Smooth muscle cell (in vitro differentiated cells): ENCODE data around the gene CCDC93. TPM values are rescaled to one million over a fixed set of nuclear protein-coding genes. Genes with fewer than 3 reads are reported as not detected.

ENCODE experiments used
- DNase-seq: peaks from one replicate; lab custom pipeline; 2025; ENCODE audit not compliant: unreplicated experiment; lab: John Stamatoyannopoulos, UW
- H2AFZ ChIP-seq: fragments of 200-600 bp; sonication (generic); 2 replicates; pipeline ENCODE4 v1.6.0; 2016; ENCODE audit warnings: antibody characterized with exemption, low read depth, mild to moderate bottlenecking
- H3F3A ChIP-seq: fragments of 200-600 bp; sonication (generic); 2 replicates; pipeline ENCODE4 v1.6.0; 2017; ENCODE audit warnings: antibody characterized with exemption, low read depth
- H3K27ac ChIP-seq: fragments of 200-600 bp; sonication (generic); 2 replicates; pipeline ENCODE4 v1.5.1; 2016; ENCODE audit warnings: low read depth, mild to moderate bottlenecking
- H3K27me3 ChIP-seq: fragments of 200-600 bp; sonication (generic); 2 replicates; pipeline ENCODE4 v1.6.1; 2016; ENCODE audit warnings: low read depth, mild to moderate bottlenecking
- H3K36me3 ChIP-seq: fragments of 200-600 bp; sonication (generic); 2 replicates; pipeline ENCODE4 v1.5.1; 2016; ENCODE audit warnings: low read depth
- H3K4me1 ChIP-seq: fragments of 200-600 bp; sonication (generic); 2 replicates; pipeline ENCODE4 v1.5.1; 2016; ENCODE audit warnings: low read depth
- H3K4me2 ChIP-seq: fragments of 200-600 bp; sonication (generic); 2 replicates; pipeline ENCODE4 v1.6.0; 2016; ENCODE audit warnings: mild to moderate bottlenecking
- H3K4me3 ChIP-seq: fragments of 200-600 bp; sonication (generic); 2 replicates; pipeline ENCODE4 v1.5.1; 2016; ENCODE audit warnings: mild to moderate bottlenecking
- H3K79me2 ChIP-seq: fragments of 200-600 bp; sonication (generic); 2 replicates; pipeline ENCODE4 v1.6.0; 2016; ENCODE audit warnings: low read depth, mild to moderate bottlenecking
- H3K9ac ChIP-seq: fragments of 200-600 bp; sonication (generic); 2 replicates; pipeline ENCODE4 v1.6.0; 2016; ENCODE audit warnings: low read depth
- H3K9me3 ChIP-seq: fragments of 200-600 bp; sonication (generic); replicated peaks from 2 replicates; pipeline ENCODE4 v1.5.1; 2016; ENCODE audit warnings: low read depth
- H4K20me1 ChIP-seq: fragments of 200-600 bp; sonication (generic); 2 replicates; pipeline ENCODE4 v1.6.0; 2016; ENCODE audit warnings: low read depth
- CTCF ChIP-seq: fragments of 200-600 bp; sonication (generic); IDR thresholded peaks from 2 replicates; pipeline ENCODE4 v1.5.1; 2017; ENCODE audit warnings: borderline replicate concordance, mild to moderate bottlenecking, antibody characterized with exemption; ENCODE audit not compliant: insufficient read depth, poor library complexity, severe bottlenecking
- WGBS: methylation state at CpG from one replicate; pipeline ENCODE4 v1.1.7; 2016; ENCODE audit warnings: low lambda C conversion rate; 5-methylcytosine and 5-hydroxymethylcytosine counted together
- polyA plus RNA-seq: library from polyadenylated mRNA; unstranded; fragments of >200 nt; fragmentation: Nextera tagmentation; extraction: Ambion mirVana; gene quantifications from 2 replicates; pipeline ENCODE4 v1.2.1, GENCODE V29; 2016
- total RNA-seq: library from RNA; depleted of rRNA; stranded (reverse); fragments of >200 nt; gene quantifications from 2 replicates; pipeline ENCODE4 v1.2.3, GENCODE V29; 2014

The CCDC93 gene
- total and polyA plus RNA-seq, 2 experiments from 2014 or later: 9.5 to 13.2 TPM

GRCh38 chr2:118054213-118055008, 40.5 kb upstream of the CCDC93 start:
- no peaks in the 10 kb centered on the region for H3K36me3 ChIP-seq
- peaks cover 16% of the 10 kb centered on the region for H3K4me1 ChIP-seq
- DNase-seq: no peak
- no peak overlapping the region for H3K27ac ChIP-seq
- H3F3A ChIP-seq: peaks cover 12% of the 10 kb centered on the region
- H3K27me3 ChIP-seq: no peaks in the 10 kb centered on the region
- H3K9ac ChIP-seq: no peak overlapping the region
- TF ChIP-seq CTCF: no peak
- H3K4me2 ChIP-seq: no peak overlapping the region
- no peak overlapping the region for H2AFZ ChIP-seq
- H3K9me3 ChIP-seq: no peaks in the 10 kb centered on the region
- H3K4me3 ChIP-seq: no peak overlapping the region
- H3K79me2 ChIP-seq: no peaks in the 10 kb centered on the region
- no peaks in the 10 kb centered on the region for H4K20me1 ChIP-seq
- 43% methylated on average over 3 of the region's 3 CpGs for WGBS

GRCh38 chr2:118053681-118054080, 39.8 kb upstream of the CCDC93 start:
- 92% methylated on average over 7 of the region's 7 CpGs for WGBS
- DNase-seq: no peak
- no peak for TF ChIP-seq CTCF

GRCh38 chr2:118052474-118052873, 38.6 kb upstream of the CCDC93 start:
- no peaks in the 10 kb centered on the region for H3K36me3 ChIP-seq
- no peak overlapping the region for H3K4me3 ChIP-seq
- no peak overlapping the region for H3K27ac ChIP-seq
- no peaks in the 10 kb centered on the region for H3F3A ChIP-seq
- H4K20me1 ChIP-seq: no peaks in the 10 kb centered on the region
- no peak overlapping the region for H3K4me2 ChIP-seq
- TF ChIP-seq CTCF: no peak
- no peak for DNase-seq
- H3K27me3 ChIP-seq: no peaks in the 10 kb centered on the region
- no peak overlapping the region for H2AFZ ChIP-seq
- H3K9me3 ChIP-seq: no peaks in the 10 kb centered on the region
- no peaks in the 10 kb centered on the region for H3K79me2 ChIP-seq
- peaks cover 18% of the 10 kb centered on the region for H3K4me1 ChIP-seq
- no peak overlapping the region for H3K9ac ChIP-seq
- 93% methylated on average over 2 of the region's 2 CpGs for WGBS

More at GRCh38 chr2:118053681-118054080, 39.8 kb upstream of the CCDC93 start:
- H3K27ac ChIP-seq: no peak overlapping the region
- no peak overlapping the region for H2AFZ ChIP-seq
- H4K20me1 ChIP-seq: no peaks in the 10 kb centered on the region
- H3K9me3 ChIP-seq: no peaks in the 10 kb centered on the region
- H3K79me2 ChIP-seq: no peaks in the 10 kb centered on the region
- H3K27me3 ChIP-seq: no peaks in the 10 kb centered on the region
- H3F3A ChIP-seq: peaks cover 5% of the 10 kb centered on the region
- H3K4me1 ChIP-seq: peaks cover 14% of the 10 kb centered on the region
- no peak overlapping the region for H3K4me3 ChIP-seq
- H3K36me3 ChIP-seq: no peaks in the 10 kb centered on the region
- H3K4me2 ChIP-seq: no peak overlapping the region
- H3K9ac ChIP-seq: no peak overlapping the region

- Histone ChIP-seq H3K9ac (no peak overlapping the region), H3K36me3 (no peaks in the 10 kb centered on the region), H3K27me3 (no peaks in the 10 kb centered on the region), H4K20me1 (no peaks in the 10 kb centered on the region), H2AFZ (no peak overlapping the region), H3F3A (no peaks in the 10 kb centered on the region), H3K4me2 (no peak overlapping the region), H3K27ac (no peak overlapping the region), H3K9me3 (no peaks in the 10 kb centered on the region), H3K4me1 (peaks cover 18% of the 10 kb centered on the region), H3K4me3 (no peak overlapping the region), H3K79me2 (no peaks in the 10 kb centered on the region)
- 87% methylated on average over 3 of the region's 3 CpGs for WGBS
- no peak for DNase-seq
- no peak for TF ChIP-seq CTCF
Measured at GRCh38 chr2:118051826-118052358, 38.0 kb upstream of the CCDC93 start.
